K562 (cell line): ENCODE results near the gene PNPLA1. TPM values are rescaled to one million over a fixed set of nuclear protein-coding genes. Genes with fewer than 3 reads are reported as not detected.

ENCODE experiments used
- ATAC-seq: fragments of 200-7000 bp; cut with Tn5 transposase; 3 replicates; pipeline ENCODE4 v1.9.1; 2020; ENCODE audit warnings: moderate library complexity
- BruUV-seq: library from RNA; stranded (reverse); fragments of 400-500 nt; replicated peaks from 2 replicates; lab custom pipeline; 2021; lab: Mats Ljungman, UMichigan
- CTCF ChIA-PET: fragments of 300-600 bp; formaldehyde crosslinking; extraction: SDS; loops from one replicate; lab custom pipeline; 2021; ENCODE audit warnings: low intra/inter-chr PET ratio; lab: Yijun Ruan, JAX
- POLR2A ChIA-PET: fragments of 300-600, 350-650 bp; sonication (Branson Sonifier 250); formaldehyde crosslinking; extraction: SDS; loops from one replicate; lab custom pipeline; 2021; ENCODE audit warnings: antibody characterized with exemption, inconsistent platforms; lab: Yijun Ruan, JAX
- DNase-seq, 4 experiments: peaks; one replicate each; pipeline versions ENCODE4 v3.0.0 to v3.0.0-alpha.2; 2011 to 2018; ENCODE audit warnings: low spot score in 3 of 4, mixed read lengths in 3 of 4; ENCODE audit errors: extremely low read depth in 1 of 4
- FAIRE-seq: peaks from 2 replicates; lab custom pipeline; 2011; peaks lifted over from hg19 to GRCh38; lab: Jason Lieb, UNC
- H2AFZ ChIP-seq: 2 replicates; pipeline ENCODE4 v1.6.0; 2011; ENCODE audit warnings: low read depth, low read length, control low read depth, inconsistent platforms
- H3K27ac ChIP-seq: fragments of 200-600 bp; 3 replicates; pipeline ENCODE4 v1.8.0; 2011; ENCODE audit warnings: low read depth, mild to moderate bottlenecking, control low read depth, inconsistent platforms, low read length, moderate library complexity, mixed read lengths; ENCODE audit errors: extremely low read depth
- H3K27me3 ChIP-seq, 2 experiments: fragments of 300-600 bp in 1 of 2; 2 replicates in 1 of 2; 3 replicates in 1 of 2; pipeline versions ENCODE4 v1.6.0 to v1.8.0; 2011; ENCODE audit warnings: inconsistent platforms in 2 of 2, low read length in 2 of 2, mild to moderate bottlenecking in 1 of 2, mixed read lengths in 1 of 2, moderate library complexity in 1 of 2; ENCODE audit not compliant: control insufficient read depth in 2 of 2, insufficient read depth in 2 of 2
- H3K36me3 ChIP-seq: fragments of 300-600 bp; 3 replicates; pipeline ENCODE4 v1.8.0; 2011; ENCODE audit warnings: mild to moderate bottlenecking, low read length, inconsistent platforms; ENCODE audit not compliant: control insufficient read depth, insufficient read depth
- H3K4me1 ChIP-seq, 2 experiments: fragments of 200-600 bp in 1 of 2; replicated peaks in 1 of 2; 2 replicates in 1 of 2; 3 replicates in 1 of 2; pipeline versions ENCODE4 v1.5.1 to v1.8.0; 2011; ENCODE audit warnings: inconsistent platforms in 2 of 2, low read length in 2 of 2, mild to moderate bottlenecking in 1 of 2, mixed read lengths in 1 of 2, moderate library complexity in 1 of 2; ENCODE audit not compliant: control insufficient read depth in 2 of 2, insufficient read depth in 2 of 2
- H3K4me2 ChIP-seq: 2 replicates; pipeline ENCODE4 v1.6.1; 2011; ENCODE audit warnings: low read length, control low read depth, inconsistent platforms, mixed read lengths; ENCODE audit not compliant: insufficient read depth
- H3K4me3 ChIP-seq: fragments of 200-600 bp; sonication (generic), shearing (Covaris generic); 2 replicates; pipeline ENCODE4 v1.5.1; 2016; ENCODE audit warnings: control low read depth, inconsistent platforms
- H3K79me2 ChIP-seq: fragments of 200-600 bp; 3 replicates; pipeline ENCODE4 v1.8.0; 2011; ENCODE audit warnings: low read length, inconsistent platforms; ENCODE audit not compliant: control insufficient read depth, insufficient read depth
- H3K9ac ChIP-seq, 2 experiments: 2 replicates each; pipeline versions ENCODE4 v1.6.0 to v1.6.1; 2011; ENCODE audit warnings: low read depth in 2 of 2, low read length in 2 of 2, control low read depth in 1 of 2, inconsistent platforms in 1 of 2, mild to moderate bottlenecking in 1 of 2, mixed read lengths in 1 of 2; ENCODE audit not compliant: insufficient read depth in 1 of 2
- H3K9me1 ChIP-seq: one replicate; pipeline ENCODE4 v1.6.0; 2011; ENCODE audit warnings: inconsistent platforms, mild to moderate bottlenecking, low read length, moderate library complexity; ENCODE audit not compliant: control insufficient read depth, insufficient read depth
- H3K9me3 ChIP-seq: replicated peaks from 2 replicates; pipeline ENCODE4 v1.5.1; 2011; ENCODE audit warnings: low read depth, low read length, inconsistent platforms; ENCODE audit not compliant: control insufficient read depth, insufficient read depth
- H4K20me1 ChIP-seq: replicated peaks from 2 replicates; pipeline ENCODE4 v1.6.1; 2011; ENCODE audit warnings: low read length, inconsistent platforms, mixed read lengths; ENCODE audit not compliant: control insufficient read depth, insufficient read depth
- BCOR ChIP-seq: fragments of 450-650 bp; IDR thresholded peaks from 2 replicates; pipeline ENCODE4 v1.6.1; 2016
- KAT7 ChIP-seq: sonication (generic); formaldehyde crosslinking; IDR thresholded peaks from 2 replicates; pipeline ENCODE4 v1.8.0; 2022; ENCODE audit warnings: missing genetic modification reagents, mild to moderate bottlenecking, borderline replicate concordance
- KDM1A ChIP-seq, 2 experiments: fragments of 450-650 bp; IDR thresholded peaks; 2 replicates each; pipeline ENCODE4 v1.6.1; 2016; ENCODE audit warnings: mild to moderate bottlenecking in 2 of 2
- MAFF ChIP-seq: IDR thresholded peaks from 2 replicates; pipeline ENCODE4 v1.6.1; 2012; ENCODE audit warnings: low read length, improper control_type of control experiment
- RBM25 ChIP-seq: fragments of 200-400 bp; formaldehyde crosslinking; IDR thresholded peaks from 2 replicates; pipeline ENCODE4 v1.6.1; 2018; ENCODE audit warnings: low read length, low read depth, moderate library complexity; ENCODE audit not compliant: severe bottlenecking
- SETDB1 ChIP-seq: IDR thresholded peaks from one replicate; pipeline ENCODE4 v1.6.1; 2012; ENCODE audit warnings: low read length, control low read depth, inconsistent platforms
- WGBS: fragments of 100-300 bp; shearing (Covaris generic); methylation state at CpG from one replicate; pipeline ENCODE4 v1.1.6; 2016; ENCODE audit warnings: low coverage, mixed read lengths; ENCODE audit not compliant: insufficient coverage; ENCODE audit errors: missing lambda C conversion rate; 5-methylcytosine and 5-hydroxymethylcytosine counted together
- in situ Hi-C: fragments of 300-500 bp; cut with MboI; formaldehyde crosslinking; loops from 4 replicates; pipeline ENCODE4 v1.15.0; 2018; ENCODE audit warnings: inconsistent platforms, mixed read lengths
- intact Hi-C: fragments of 100-400 bp; cut with micrococcal nuclease; formaldehyde crosslinking; loops from 2 replicates; pipeline ENCODE4 v1.14.2; 2022
- polyA plus RNA-seq, 8 experiments: library from polyadenylated mRNA; depleted of rRNA in 4 of 8; stranded (reverse) in 5 of 8; unstranded in 3 of 8; fragments of >200 nt; fragmentation: Nextera tagmentation in 2 of 8; fragmentation: Illumina TruSeq in 1 of 8; extraction: Ambion mirVana in 2 of 8; extraction: Trizol in 1 of 8; gene quantifications; 2 replicates each; pipeline versions ENCODE4 v1.2.1 to v1.2.3, GENCODE V29; 2011 to 2014; ENCODE audit warnings: inconsistent platforms in 1 of 8, missing spikeins in 1 of 8
- total RNA-seq, 7 experiments: library from RNA; depleted of rRNA in 6 of 7; stranded (reverse); fragments of >200 nt in 6 of 7; fragmentation: Illumina TruSeq in 2 of 7; extraction: Trizol in 2 of 7; gene quantifications; 2 replicates each; pipeline versions ENCODE4 v1.2.1 to v1.2.3, GENCODE V29; 2011 to 2021; ENCODE audit warnings: low replicate concordance in 1 of 7
- TF ChIP-seq, protein P1 (sequence below): fragments of 450-650 bp; formaldehyde crosslinking; IDR thresholded peaks from 2 replicates; pipeline ENCODE4 v1.4.0; 2022; ENCODE audit warnings: missing genetic modification characterization
- TF ChIP-seq, protein P2 (sequence below): fragments of 250-450 bp; sonication (Bioruptor Pico); IDR thresholded peaks from 2 replicates; pipeline ENCODE4 v1.5.0; 2021
- TF ChIP-seq, protein P3 (sequence below): fragments of 450-650 bp; IDR thresholded peaks from 2 replicates; pipeline ENCODE4 v1.6.1; 2017; ENCODE audit warnings: mild to moderate bottlenecking, moderate library complexity

The PNPLA1 gene
- total and polyA plus RNA-seq, 9 of the 15 experiments (the other 6 are each of a cell fraction or from before 2014, with no cell fraction given): 0.04 to 0.27 (median 0.13) TPM; not detected in 2

DNA sequence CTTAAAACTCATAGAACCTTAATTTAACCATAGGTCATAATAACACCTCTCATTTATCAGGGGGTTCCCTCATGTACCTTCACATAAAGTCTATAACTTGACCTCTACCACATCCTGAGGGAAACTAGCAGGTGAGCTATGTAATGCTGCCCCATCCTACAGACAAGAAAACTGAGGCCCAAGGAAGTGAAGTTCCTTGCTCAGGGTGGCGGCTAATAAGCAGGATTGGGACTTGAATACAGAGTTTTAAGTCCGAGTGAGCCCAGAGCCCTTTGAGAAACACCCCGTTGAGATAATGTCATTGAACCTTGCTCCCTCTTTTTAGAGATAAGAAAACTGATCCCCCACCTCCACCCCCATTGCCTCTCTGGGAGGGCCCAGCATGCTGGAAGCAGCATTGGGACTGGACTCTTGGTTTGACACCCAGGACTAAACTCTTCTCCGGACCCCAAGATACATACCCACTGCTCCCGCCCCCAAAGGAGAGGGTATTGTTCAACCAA, 66.4 kb downstream of the PNPLA1 start:
- no peak overlapping the region for H3K4me2 ChIP-seq
- intact Hi-C loops (no loop called here), in situ Hi-C loops (no loop called here)
- TF ChIP-seq, protein P1, sequence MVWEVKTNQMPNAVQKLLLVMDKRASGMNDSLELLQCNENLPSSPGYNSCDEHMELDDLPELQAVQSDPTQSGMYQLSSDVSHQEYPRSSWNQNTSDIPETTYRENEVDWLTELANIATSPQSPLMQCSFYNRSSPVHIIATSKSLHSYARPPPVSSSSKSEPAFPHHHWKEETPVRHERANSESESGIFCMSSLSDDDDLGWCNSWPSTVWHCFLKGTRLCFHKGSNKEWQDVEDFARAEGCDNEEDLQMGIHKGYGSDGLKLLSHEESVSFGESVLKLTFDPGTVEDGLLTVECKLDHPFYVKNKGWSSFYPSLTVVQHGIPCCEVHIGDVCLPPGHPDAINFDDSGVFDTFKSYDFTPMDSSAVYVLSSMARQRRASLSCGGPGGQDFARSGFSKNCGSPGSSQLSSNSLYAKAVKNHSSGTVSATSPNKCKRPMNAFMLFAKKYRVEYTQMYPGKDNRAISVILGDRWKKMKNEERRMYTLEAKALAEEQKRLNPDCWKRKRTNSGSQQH (CRISPR knock-in tag): no peak
- TF ChIP-seq BCOR (peak; percentile 50; the same call in 1 of the 2 replicates), RBM25 (peak; percentile 85), KDM1A (IDR thresholded peaks at IDR 0.05) (peak; percentile 44 to 64; a peak in 3 of 4 replicates), MAFF (no peak), KAT7 (CRISPR knock-in tag) (no peak), SETDB1 (no peak)
- TF ChIP-seq, protein P2, sequence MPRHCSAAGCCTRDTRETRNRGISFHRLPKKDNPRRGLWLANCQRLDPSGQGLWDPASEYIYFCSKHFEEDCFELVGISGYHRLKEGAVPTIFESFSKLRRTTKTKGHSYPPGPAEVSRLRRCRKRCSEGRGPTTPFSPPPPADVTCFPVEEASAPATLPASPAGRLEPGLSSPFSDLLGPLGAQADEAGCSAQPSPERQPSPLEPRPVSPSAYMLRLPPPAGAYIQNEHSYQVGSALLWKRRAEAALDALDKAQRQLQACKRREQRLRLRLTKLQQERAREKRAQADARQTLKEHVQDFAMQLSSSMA (CRISPR knock-in tag): no peak
- TF ChIP-seq, protein P3, sequence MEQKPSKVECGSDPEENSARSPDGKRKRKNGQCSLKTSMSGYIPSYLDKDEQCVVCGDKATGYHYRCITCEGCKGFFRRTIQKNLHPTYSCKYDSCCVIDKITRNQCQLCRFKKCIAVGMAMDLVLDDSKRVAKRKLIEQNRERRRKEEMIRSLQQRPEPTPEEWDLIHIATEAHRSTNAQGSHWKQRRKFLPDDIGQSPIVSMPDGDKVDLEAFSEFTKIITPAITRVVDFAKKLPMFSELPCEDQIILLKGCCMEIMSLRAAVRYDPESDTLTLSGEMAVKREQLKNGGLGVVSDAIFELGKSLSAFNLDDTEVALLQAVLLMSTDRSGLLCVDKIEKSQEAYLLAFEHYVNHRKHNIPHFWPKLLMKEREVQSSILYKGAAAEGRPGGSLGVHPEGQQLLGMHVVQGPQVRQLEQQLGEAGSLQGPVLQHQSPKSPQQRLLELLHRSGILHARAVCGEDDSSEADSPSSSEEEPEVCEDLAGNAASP: no peak
- no peak overlapping the region for H3K9ac ChIP-seq
- no peak for DNase-seq
- H4K20me1 ChIP-seq: peaks cover 13% of the 10 kb centered on the region; the same call in 1 of the 2 replicates
- H3K27me3 ChIP-seq: peaks cover 53 to 73% of the 10 kb centered on the region in 2 experiments
- whole genome bisulfite sequencing: 12% methylated on average over 5 of the region's 5 CpGs
- ATAC-seq: no peak
- H3K4me3 ChIP-seq: no peak overlapping the region
- BruUV-seq: no TSS peak
- no peak overlapping the region for H3K27ac ChIP-seq
- ChIA-PET POLR2A (no interaction called here), CTCF (no interaction called here)
- no peaks in the 10 kb centered on the region for H3K9me3 ChIP-seq
- no peaks in the 10 kb centered on the region for H3K9me1 ChIP-seq
- no peaks in the 10 kb centered on the region for H3K79me2 ChIP-seq
- no peak for FAIRE-seq
- peaks cover 7 to 11% of the 10 kb centered on the region in 2 experiments; a peak in 4 of 5 replicates for H3K4me1 ChIP-seq
- H3K36me3 ChIP-seq: no peaks in the 10 kb centered on the region
- H2AFZ ChIP-seq: no peak overlapping the region
